ENCODE results near the gene CYLD. TPM values are rescaled to one million over a fixed set of nuclear protein-coding genes. Genes with fewer than 3 reads are reported as not detected.

CYLD gene
- 9.6 and 16.8 TPM in 2 replicates for polyA plus RNA-seq

GRCh38 chr16:50741781-50742575 lies at the start of gene CYLD:
CYLD (plus strand) TSS chr16:50742086; CDS start chr16:50749699, 7,613 bp downstream.

GRCh38 chr16:50692999-50693781 lies 48.7 kb upstream of the CYLD start, which contains the start of gene NOD2:
NOD2 (plus strand) TSS chr16:50693606; CDS start chr16:50699496, 5,890 bp downstream.

Other genes starting within 250 kb of the CYLD start
- gene NKD1, start 193.7 kb upstream of the CYLD start, polyA plus RNA-seq, result 0.07 and 0.17 TPM in 2 replicates
- gene SNX20, start 60.8 kb upstream of the CYLD start, polyA plus RNA-seq, result not detected in 2 replicates
- gene NOD2, start 48.5 kb upstream of the CYLD start, polyA plus RNA-seq, result not detected in 2 replicates